NT2/D1 (cell line): ENCODE measurements around the gene BTBD17.

Experiments used
- SUZ12 ChIP-seq: IDR thresholded peaks from 2 replicates; pipeline ENCODE4 v1.6.1; 2011; ENCODE audit not compliant: insufficient read length, insufficient read depth; ENCODE audit errors: extremely low read depth
- YY1 ChIP-seq: IDR thresholded peaks from 2 replicates; pipeline ENCODE4 v1.6.1; 2011; ENCODE audit not compliant: insufficient read length, insufficient read depth
- ZNF274 ChIP-seq: IDR thresholded peaks from 2 replicates; pipeline ENCODE4 v1.6.1; 2011; ENCODE audit warnings: mild to moderate bottlenecking, low read depth, low read length

- TF ChIP-seq ZNF274 (no peak), SUZ12 (no peak), YY1 (no peak)
Observed at GRCh38 chr17:74380959-74381808, 19.5 kb upstream of the BTBD17 start.
